PC-9 (cell line): Measurements from ENCODE around the gene FOXB2. TPM values are rescaled to one million over a fixed set of nuclear protein-coding genes. Genes with fewer than 3 reads are reported as not detected.
"Not testable (repeated sequence)": the region's sequence is repeated elsewhere in the genome, so short reads cannot be mapped to it uniquely, and the experiment has no call there.

Experiments used
- Bru-seq: library from RNA; stranded (reverse); fragments of 400-500 nt; gene quantifications from one replicate; lab custom pipeline; 2021; lab: Mats Ljungman, UMichigan
- BruChase-seq, 2 experiments: library from RNA; stranded (reverse); fragments of 400-500 nt; gene quantifications; one replicate each; lab custom pipeline; 2021; lab: Mats Ljungman, UMichigan
- BruUV-seq: library from RNA; stranded (reverse); fragments of 400-500 nt; replicated peaks from 2 replicates; lab custom pipeline; 2021; lab: Mats Ljungman, UMichigan
- CTCF ChIA-PET: fragments of 300-600 bp; sonication (Branson Sonifier 250); formaldehyde crosslinking; loops from one replicate; lab custom pipeline; 2022; ENCODE audit warnings: antibody characterized with exemption; lab: Charles Lee
- POLR2A ChIA-PET: fragments of 300-600 bp; sonication (Branson Sonifier 250); formaldehyde crosslinking; loops from one replicate; lab custom pipeline; 2022; ENCODE audit warnings: antibody characterized with exemption; ENCODE audit not compliant: unreplicated experiment; lab: Charles Lee
- DNase-seq, 2 experiments: peaks; one replicate each; pipeline versions ENCODE4 v3.0.0 to v3.0.0-alpha.2; 2015 to 2022; ENCODE audit warnings: mixed read lengths in 1 of 2
- H2AFZ ChIP-seq: fragments of 200-600 bp; sonication (generic); 2 replicates; pipeline ENCODE4 v1.8.1; 2017; ENCODE audit warnings: antibody characterized with exemption
- H3F3A ChIP-seq: fragments of 200-600 bp; sonication (generic); 2 replicates; pipeline ENCODE4 v1.8.1; 2017; ENCODE audit warnings: antibody characterized with exemption, mild to moderate bottlenecking, low read depth; ENCODE audit not compliant: insufficient read depth
- H3K27ac ChIP-seq: fragments of 200-600 bp; sonication (generic); 2 replicates; pipeline ENCODE4 v1.6.1; 2016; ENCODE audit warnings: mixed run types
- H3K27me3 ChIP-seq: fragments of 200-600 bp; sonication (generic); 2 replicates; pipeline ENCODE4 v1.6.1; 2016; ENCODE audit warnings: low read depth, mixed run types; ENCODE audit not compliant: insufficient read depth
- H3K36me3 ChIP-seq: fragments of 200-600 bp; sonication (generic); 2 replicates; pipeline ENCODE4 v1.6.1; 2016; ENCODE audit warnings: low read depth, mixed run types
- H3K4me1 ChIP-seq: fragments of 200-600 bp; sonication (generic); replicated peaks from 2 replicates; pipeline ENCODE4 v1.6.1; 2016; ENCODE audit warnings: mixed run types; ENCODE audit not compliant: insufficient read depth
- H3K4me2 ChIP-seq: fragments of 200-600 bp; sonication (generic); 2 replicates; pipeline ENCODE4 v1.6.1; 2017; ENCODE audit warnings: mixed run types
- H3K4me3 ChIP-seq: fragments of 200-600 bp; sonication (generic); 2 replicates; pipeline ENCODE4 v1.6.1; 2016; ENCODE audit warnings: mixed run types
- H3K79me2 ChIP-seq: fragments of 200-600 bp; sonication (generic); 2 replicates; pipeline ENCODE4 v1.6.1; 2017; ENCODE audit warnings: low read depth, mixed run types
- H3K9me2 ChIP-seq: fragments of 200-600 bp; sonication (generic); 2 replicates; pipeline ENCODE4 v1.8.1; 2017; ENCODE audit warnings: mild to moderate bottlenecking; ENCODE audit not compliant: insufficient read depth
- H3K9me3 ChIP-seq: fragments of 200-600 bp; sonication (generic); 2 replicates; pipeline ENCODE4 v1.8.1; 2016; ENCODE audit warnings: low read depth; ENCODE audit not compliant: insufficient read depth
- H4K20me1 ChIP-seq: fragments of 200-600 bp; sonication (generic); 2 replicates; pipeline ENCODE4 v1.8.1; 2017; ENCODE audit not compliant: insufficient read depth
- EZH2 ChIP-seq: fragments of 200-600 bp; sonication (generic); IDR thresholded peaks from 2 replicates; pipeline ENCODE4 v1.8.0; 2017; ENCODE audit warnings: antibody characterized with exemption, low read depth
- intact Hi-C: fragments of 100-400 bp; cut with micrococcal nuclease; formaldehyde crosslinking; loops from one replicate; pipeline ENCODE4 v1.10.0; 2022; ENCODE audit not compliant: unreplicated experiment
- long read RNA-seq: library from polyadenylated mRNA; stranded (forward); transcript quantifications from one replicate; pipeline ENCODE4 v2.0.0, GENCODE V29; 2022
- total RNA-seq: library from RNA; stranded (reverse); gene quantifications from 2 replicates; pipeline ENCODE4 v1.2.3, GENCODE V29; 2021
- TF ChIP-seq, protein P1 (sequence below): fragments of 200-600 bp; sonication (generic); conservative IDR thresholded peaks from 2 replicates; pipeline ENCODE4 v1.6.1; 2017; ENCODE audit warnings: mixed run types, antibody characterized with exemption, mild to moderate bottlenecking, moderate library complexity

FOXB2 gene
- not detected in 2 replicates for total RNA-seq
- Bru-seq, nascent RNA = not detected
- BruChase-seq, experiment 1, labeled RNA remaining after a 2-hour chase = not detected
- not detected for BruChase-seq, experiment 2, labeled RNA remaining after a 6-hour chase
- long read RNA-seq = 0 reads

DNA sequence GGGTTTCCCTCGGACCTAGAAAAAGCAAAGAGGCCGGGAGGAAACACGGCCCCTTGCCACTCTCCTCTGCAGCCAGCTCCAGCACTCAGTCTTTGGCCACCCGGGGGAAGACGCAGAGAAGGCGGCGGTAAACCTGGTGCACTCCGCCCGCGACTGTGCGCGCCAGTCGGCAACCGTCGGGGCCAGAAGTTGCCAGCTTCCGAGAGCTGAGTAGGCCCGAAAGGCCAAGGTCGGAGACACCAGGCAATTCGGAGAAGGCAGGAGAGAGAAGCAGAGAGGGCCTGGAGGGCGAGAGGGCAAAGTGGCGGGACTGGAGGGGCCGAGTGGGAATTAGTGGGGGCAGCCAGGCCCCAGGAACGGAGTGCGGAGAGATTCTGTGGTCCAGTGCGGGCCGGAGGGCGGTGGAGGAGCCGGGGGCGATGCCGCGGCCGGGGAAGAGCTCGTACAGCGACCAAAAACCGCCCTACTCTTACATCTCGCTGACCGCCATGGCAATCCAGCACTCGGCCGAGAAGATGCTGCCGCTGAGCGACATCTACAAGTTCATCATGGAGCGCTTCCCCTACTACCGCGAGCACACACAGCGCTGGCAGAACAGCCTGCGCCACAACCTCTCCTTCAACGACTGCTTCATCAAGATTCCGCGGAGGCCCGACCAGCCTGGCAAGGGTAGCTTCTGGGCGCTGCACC is at the start of gene FOXB2:
Gene FOXB2 (plus strand): TSS at position 420 of the 690 bp plus-strand sequence. CDS start 0 bp downstream, at position 420.
- H3K4me3 ChIP-seq = no peak within 1 kb of the TSS
- no peaks in the 10 kb centered on the region for H3K9me2 ChIP-seq
- H3F3A ChIP-seq = no peaks in the 10 kb centered on the region
- H2AFZ ChIP-seq = no peak within 1 kb of the TSS
- no peak for DNase-seq
- no TSS peak for BruUV-seq
- no peaks in the 10 kb centered on the region for H3K36me3 ChIP-seq
- no peaks in the 10 kb centered on the region for H3K9me3 ChIP-seq
- peaks cover 23% of the 10 kb centered on the region; the same call in 1 of the 2 replicates for H3K27me3 ChIP-seq
- H3K27ac ChIP-seq = no peak within 1 kb of the TSS
- ChIA-PET CTCF (no interaction called here), POLR2A (no interaction called here)
- no peak within 1 kb of the TSS for H3K4me2 ChIP-seq
- no peaks in the 10 kb centered on the region for H3K79me2 ChIP-seq
- no peak for TF ChIP-seq EZH2
- TF ChIP-seq, protein P1, sequence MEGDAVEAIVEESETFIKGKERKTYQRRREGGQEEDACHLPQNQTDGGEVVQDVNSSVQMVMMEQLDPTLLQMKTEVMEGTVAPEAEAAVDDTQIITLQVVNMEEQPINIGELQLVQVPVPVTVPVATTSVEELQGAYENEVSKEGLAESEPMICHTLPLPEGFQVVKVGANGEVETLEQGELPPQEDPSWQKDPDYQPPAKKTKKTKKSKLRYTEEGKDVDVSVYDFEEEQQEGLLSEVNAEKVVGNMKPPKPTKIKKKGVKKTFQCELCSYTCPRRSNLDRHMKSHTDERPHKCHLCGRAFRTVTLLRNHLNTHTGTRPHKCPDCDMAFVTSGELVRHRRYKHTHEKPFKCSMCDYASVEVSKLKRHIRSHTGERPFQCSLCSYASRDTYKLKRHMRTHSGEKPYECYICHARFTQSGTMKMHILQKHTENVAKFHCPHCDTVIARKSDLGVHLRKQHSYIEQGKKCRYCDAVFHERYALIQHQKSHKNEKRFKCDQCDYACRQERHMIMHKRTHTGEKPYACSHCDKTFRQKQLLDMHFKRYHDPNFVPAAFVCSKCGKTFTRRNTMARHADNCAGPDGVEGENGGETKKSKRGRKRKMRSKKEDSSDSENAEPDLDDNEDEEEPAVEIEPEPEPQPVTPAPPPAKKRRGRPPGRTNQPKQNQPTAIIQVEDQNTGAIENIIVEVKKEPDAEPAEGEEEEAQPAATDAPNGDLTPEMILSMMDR = no peak
- intact Hi-C loops = no loop called here
- H3K4me1 ChIP-seq = no peaks in the 10 kb centered on the region
- no peaks in the 10 kb centered on the region for H4K20me1 ChIP-seq

DNA sequence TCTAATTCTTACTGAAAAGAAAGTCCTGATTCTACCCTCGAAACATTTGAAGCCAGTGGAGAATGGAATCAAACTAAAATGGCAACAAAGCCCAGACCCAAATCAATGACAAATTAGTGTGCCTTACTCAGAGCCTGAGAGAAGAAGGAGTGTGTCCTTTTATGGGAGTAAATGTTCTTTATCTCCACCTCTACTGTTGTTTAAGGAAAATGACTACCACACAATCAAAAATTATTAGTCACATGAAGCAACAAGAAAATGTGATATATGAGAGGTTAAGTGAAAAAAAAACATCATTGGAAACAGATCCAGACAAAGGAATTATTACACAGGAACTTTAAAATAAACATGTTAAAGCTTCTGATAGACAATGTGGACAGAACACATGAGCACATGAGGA is 49.7 kb upstream of the FOXB2 start:
- Histone ChIP-seq H4K20me1 (no peaks in the 10 kb centered on the region), H3K79me2 (no peaks in the 10 kb centered on the region), H3K4me2 (no peak overlapping the region), H2AFZ (no peak overlapping the region), H3K27ac (no peak overlapping the region), H3K36me3 (no peaks in the 10 kb centered on the region), H3F3A (no peaks in the 10 kb centered on the region), H3K4me1 (no peaks in the 10 kb centered on the region), H3K4me3 (no peak overlapping the region), H3K27me3 (peaks cover 67% of the 10 kb centered on the region), H3K9me2 (no peaks in the 10 kb centered on the region), H3K9me3 (no peaks in the 10 kb centered on the region)
- intact Hi-C loops = no loop called here
- TF ChIP-seq, protein P1 = no peak
- TF ChIP-seq EZH2 = no peak
- CTCF ChIA-PET = no interaction called here
- DNase-seq = no peak
- POLR2A ChIA-PET = no interaction called here
- BruUV-seq = no TSS peak

DNA sequence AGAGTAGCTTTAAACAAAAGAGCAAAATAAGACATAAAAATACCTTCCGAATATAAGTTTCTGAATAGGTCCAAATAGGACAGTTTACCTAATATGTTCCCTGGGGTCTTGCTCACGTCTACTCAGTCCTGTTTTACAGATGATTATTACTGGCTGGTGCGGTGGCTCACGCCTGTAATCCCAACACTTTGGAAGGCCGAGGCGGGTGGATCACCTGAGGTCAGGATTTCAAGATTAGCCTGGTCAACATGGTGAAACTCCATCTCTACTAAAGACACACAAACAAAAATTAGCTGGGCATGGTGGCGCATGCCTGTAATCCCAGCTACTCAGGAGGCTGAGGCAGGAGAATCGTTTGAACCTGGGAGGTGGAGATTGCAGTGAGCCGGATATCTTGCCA is 40.6 kb upstream of the FOXB2 start:
- H2AFZ ChIP-seq, H3K9me3 ChIP-seq, H3K9me2 ChIP-seq, BruUV-seq, DNase-seq, H3K36me3 ChIP-seq, H3K79me2 ChIP-seq, POLR2A ChIA-PET, H3F3A ChIP-seq, H3K4me3 ChIP-seq, H3K4me1 ChIP-seq, CTCF ChIA-PET, H3K4me2 ChIP-seq, intact Hi-C loops, H4K20me1 ChIP-seq, H3K27ac ChIP-seq: not testable (repeated sequence)
- peaks cover 76% of the 10 kb centered on the region for H3K27me3 ChIP-seq
